ENCODE measurements around the gene THAP9. TPM values are rescaled to one million over a fixed set of nuclear protein-coding genes. Genes with fewer than 3 reads are reported as not detected.

The THAP9 gene
- total RNA-seq, 2 experiments from 2014 or later, result 3.8 to 4.3 TPM

DNA sequence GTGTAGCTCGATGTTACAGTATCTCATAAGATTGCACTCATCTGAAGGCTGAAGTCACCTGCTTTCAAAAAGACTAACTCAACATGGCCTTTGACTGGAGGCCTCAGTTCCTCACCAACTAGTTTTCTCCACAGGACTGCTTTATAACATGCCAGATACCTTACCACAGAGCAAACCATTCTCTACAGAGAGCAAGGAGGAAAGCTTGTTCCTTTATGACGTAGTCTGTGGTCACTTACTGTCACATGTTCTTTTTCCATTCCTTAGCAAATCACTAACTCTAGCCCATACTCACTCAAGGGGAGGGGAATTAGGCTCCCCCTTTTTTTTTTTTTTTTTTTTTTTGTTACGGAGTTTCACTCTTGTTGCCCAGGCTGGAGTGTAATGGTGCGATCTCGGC lies 3.2 kb downstream of the THAP9 start:
- intact Hi-C loops (cut with DNase I, micrococcal nuclease), result loop anchor here (5.0 kb wide), 5 partner anchors 379 to 554 kb away; partner anchors contain the start of genes COQ2 (in 2 of the 2), ENOPH1 (in 1 of the 2), HELQ (in 1 of the 2) and HNRNPD (in 1 of the 2)
- Histone ChIP-seq H3K4me3 (ENCODE audit: low read length) (no peak overlapping the region), H3K4me1 (ENCODE audit: insufficient read depth, low read length) (peaks cover 5% of the 10 kb centered on the region), H3K27ac (ENCODE audit: low read depth in 1 of 2, low read length in 2 of 2) (no peak overlapping the region), H3K9me3 (ENCODE audit: control insufficient read depth in 1 of 2, insufficient read depth in 1 of 2, low read length in 2 of 2) (no peaks in the 10 kb centered on the region), H3K27me3 (ENCODE audit: control insufficient read depth in 1 of 2, insufficient read depth in 2 of 2, low read length in 2 of 2) (no peaks in the 10 kb centered on the region), H3K36me3 (ENCODE audit: insufficient read depth, low read length) (no peaks in the 10 kb centered on the region)
- CTCF ChIA-PET, result interaction anchor here (1.1 kb wide), 1 partner anchor 15 kb away, joined by 3 read pairs; no protein-coding TSS in a partner anchor
- peaks cover 13% of the 10 kb centered on the region for H3K36me3 Mint-ChIP-seq (ENCODE audit: low read depth)
- ATAC-seq (ENCODE audit: poor library complexity) (no peak), DNase-seq (peak in 2 of 14 experiments; percentile 38 to 55)
- no peaks in the 10 kb centered on the region for H3K27me3 Mint-ChIP-seq
- TF ChIP-seq, protein P1, sequence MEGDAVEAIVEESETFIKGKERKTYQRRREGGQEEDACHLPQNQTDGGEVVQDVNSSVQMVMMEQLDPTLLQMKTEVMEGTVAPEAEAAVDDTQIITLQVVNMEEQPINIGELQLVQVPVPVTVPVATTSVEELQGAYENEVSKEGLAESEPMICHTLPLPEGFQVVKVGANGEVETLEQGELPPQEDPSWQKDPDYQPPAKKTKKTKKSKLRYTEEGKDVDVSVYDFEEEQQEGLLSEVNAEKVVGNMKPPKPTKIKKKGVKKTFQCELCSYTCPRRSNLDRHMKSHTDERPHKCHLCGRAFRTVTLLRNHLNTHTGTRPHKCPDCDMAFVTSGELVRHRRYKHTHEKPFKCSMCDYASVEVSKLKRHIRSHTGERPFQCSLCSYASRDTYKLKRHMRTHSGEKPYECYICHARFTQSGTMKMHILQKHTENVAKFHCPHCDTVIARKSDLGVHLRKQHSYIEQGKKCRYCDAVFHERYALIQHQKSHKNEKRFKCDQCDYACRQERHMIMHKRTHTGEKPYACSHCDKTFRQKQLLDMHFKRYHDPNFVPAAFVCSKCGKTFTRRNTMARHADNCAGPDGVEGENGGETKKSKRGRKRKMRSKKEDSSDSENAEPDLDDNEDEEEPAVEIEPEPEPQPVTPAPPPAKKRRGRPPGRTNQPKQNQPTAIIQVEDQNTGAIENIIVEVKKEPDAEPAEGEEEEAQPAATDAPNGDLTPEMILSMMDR (IDR thresholded peaks at IDR 0.05), result no peak
- peaks cover 5% of the 10 kb centered on the region for H3K4me1 Mint-ChIP-seq (ENCODE audit: low read depth)
- no peaks in the 10 kb centered on the region for H3K9me3 Mint-ChIP-seq
- POLR2A ChIA-PET, result interaction anchor here (1.8 kb wide), 1 partner anchor 131 kb away, joined by 7 read pairs; the partner anchor contains the start of gene COPS4
- H3K4me3 Mint-ChIP-seq, result peak overlapping the region; percentile 55
- peak overlapping the region; percentile 43 for H3K27ac Mint-ChIP-seq

DNA sequence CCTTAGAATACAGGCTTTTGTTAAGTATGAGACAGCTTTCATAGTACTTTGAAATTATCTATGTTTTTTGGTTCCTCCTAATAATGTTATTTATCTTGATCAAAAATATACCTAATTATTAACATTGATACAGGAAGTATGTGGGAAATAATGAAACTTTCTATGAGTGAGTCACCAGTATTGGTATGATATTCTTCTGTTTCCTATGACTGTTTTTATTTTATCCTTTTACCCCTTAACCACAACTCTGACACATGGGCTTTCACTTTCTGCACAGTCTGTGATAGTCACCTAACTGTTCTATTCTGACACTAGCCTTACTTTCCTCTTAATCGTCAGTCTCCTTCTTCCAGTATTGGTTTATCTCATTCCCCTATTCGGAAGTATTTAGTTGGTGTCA lies 4.7 kb downstream of the THAP9 start:
- H3K27ac Mint-ChIP-seq, result peak overlapping the region; percentile 32
- peaks cover 5% of the 10 kb centered on the region for H3K4me1 Mint-ChIP-seq (ENCODE audit: low read depth)
- peaks cover 21% of the 10 kb centered on the region for H3K36me3 Mint-ChIP-seq (ENCODE audit: low read depth)
- H3K4me3 Mint-ChIP-seq, result no peak overlapping the region
- TF ChIP-seq, protein P1 (IDR thresholded peaks at IDR 0.05), result no peak
- H3K4me3 ChIP-seq (ENCODE audit: low read length), result no peak overlapping the region
- H3K27me3 Mint-ChIP-seq, result no peaks in the 10 kb centered on the region
- H3K4me1 ChIP-seq (ENCODE audit: insufficient read depth, low read length), result peaks cover 3% of the 10 kb centered on the region
- POLR2A ChIA-PET, result no interaction called here
- no peak overlapping the region for H3K27ac ChIP-seq (ENCODE audit: low read depth in 1 of 2, low read length in 2 of 2)
- no peaks in the 10 kb centered on the region for H3K36me3 ChIP-seq (ENCODE audit: insufficient read depth, low read length)
- no peaks in the 10 kb centered on the region for H3K9me3 Mint-ChIP-seq
- H3K9me3 ChIP-seq (ENCODE audit: control insufficient read depth in 1 of 2, insufficient read depth in 1 of 2, low read length in 2 of 2), result no peaks in the 10 kb centered on the region
- intact Hi-C loops (cut with DNase I, micrococcal nuclease), result no loop called here
- DNase-seq (peak in 4 of 14 experiments; percentile 18 to 63 (median 50)), ATAC-seq (ENCODE audit: poor library complexity) (no peak)
- CTCF ChIA-PET, result no interaction called here
- no peaks in the 10 kb centered on the region for H3K27me3 ChIP-seq (ENCODE audit: control insufficient read depth in 1 of 2, insufficient read depth in 2 of 2, low read length in 2 of 2)

DNA sequence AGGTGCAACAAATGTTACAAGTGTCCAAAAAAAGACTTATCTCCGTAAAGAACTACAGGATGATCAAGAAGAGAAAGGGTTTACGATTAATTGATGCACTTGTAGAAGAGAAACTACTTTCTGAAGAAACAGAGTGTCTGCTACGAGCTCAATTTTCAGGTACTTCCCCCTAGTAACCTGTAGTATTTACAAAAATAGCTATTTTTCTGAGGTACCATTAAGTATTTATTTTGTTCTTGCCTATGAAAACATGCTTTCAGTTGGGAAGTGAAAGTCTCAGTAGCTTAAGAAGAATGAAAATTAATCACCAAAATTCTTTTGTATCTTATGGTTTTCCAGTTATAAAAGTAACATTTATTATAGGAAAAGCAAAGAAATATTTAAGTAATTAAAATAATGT lies 5.9 kb downstream of the THAP9 start:
- Histone ChIP-seq H3K36me3 (ENCODE audit: insufficient read depth, low read length) (peaks cover 3% of the 10 kb centered on the region), H3K4me3 (ENCODE audit: low read length) (no peak overlapping the region), H3K27ac (ENCODE audit: low read depth in 1 of 2, low read length in 2 of 2) (no peak overlapping the region), H3K9me3 (ENCODE audit: control insufficient read depth in 1 of 2, insufficient read depth in 1 of 2, low read length in 2 of 2) (no peaks in the 10 kb centered on the region), H3K4me1 (ENCODE audit: insufficient read depth, low read length) (peaks cover 3% of the 10 kb centered on the region), H3K27me3 (ENCODE audit: control insufficient read depth in 1 of 2, insufficient read depth in 2 of 2, low read length in 2 of 2) (no peaks in the 10 kb centered on the region)
- H3K27ac Mint-ChIP-seq, result no peak overlapping the region
- DNase-seq (no peak), ATAC-seq (ENCODE audit: poor library complexity) (no peak)
- CTCF ChIA-PET, result interaction anchor here (1.5 kb wide), 1 partner anchor 22 kb away, joined by 3 read pairs; no protein-coding TSS in a partner anchor
- no peak overlapping the region for H3K4me3 Mint-ChIP-seq
- intact Hi-C loops (cut with DNase I, micrococcal nuclease), result no loop called here
- peaks cover 5% of the 10 kb centered on the region for H3K4me1 Mint-ChIP-seq (ENCODE audit: low read depth)
- POLR2A ChIA-PET, result interaction anchor here (1.0 kb wide), 1 partner anchor 107 kb away, joined by 3 read pairs; no protein-coding TSS in a partner anchor
- no peaks in the 10 kb centered on the region for H3K9me3 Mint-ChIP-seq
- H3K36me3 Mint-ChIP-seq (ENCODE audit: low read depth), result peaks cover 21% of the 10 kb centered on the region
- H3K27me3 Mint-ChIP-seq, result no peaks in the 10 kb centered on the region
- TF ChIP-seq, protein P1 (IDR thresholded peaks at IDR 0.05), result no peak
